22Rv1 (cell line): ENCODE results near the gene TBL2.
"Not testable (repeated sequence)": the region's sequence is repeated elsewhere in the genome, so short reads cannot be mapped to it uniquely, and the experiment has no call there.

Experiments
- H3K27ac ChIP-seq: fragments of 450-650 bp; 2 replicates; pipeline ENCODE4 v1.5.1; 2017
- CTCF ChIP-seq: fragments of 450-650 bp; IDR thresholded peaks from 2 replicates; pipeline ENCODE4 v1.5.1; 2017; ENCODE audit warnings: mild to moderate bottlenecking
- ZFX ChIP-seq: fragments of 450-650 bp; IDR thresholded peaks from 2 replicates; pipeline ENCODE4 v1.6.1; 2017; ENCODE audit warnings: antibody characterized with exemption, borderline replicate concordance

Gene TBL2

DNA sequence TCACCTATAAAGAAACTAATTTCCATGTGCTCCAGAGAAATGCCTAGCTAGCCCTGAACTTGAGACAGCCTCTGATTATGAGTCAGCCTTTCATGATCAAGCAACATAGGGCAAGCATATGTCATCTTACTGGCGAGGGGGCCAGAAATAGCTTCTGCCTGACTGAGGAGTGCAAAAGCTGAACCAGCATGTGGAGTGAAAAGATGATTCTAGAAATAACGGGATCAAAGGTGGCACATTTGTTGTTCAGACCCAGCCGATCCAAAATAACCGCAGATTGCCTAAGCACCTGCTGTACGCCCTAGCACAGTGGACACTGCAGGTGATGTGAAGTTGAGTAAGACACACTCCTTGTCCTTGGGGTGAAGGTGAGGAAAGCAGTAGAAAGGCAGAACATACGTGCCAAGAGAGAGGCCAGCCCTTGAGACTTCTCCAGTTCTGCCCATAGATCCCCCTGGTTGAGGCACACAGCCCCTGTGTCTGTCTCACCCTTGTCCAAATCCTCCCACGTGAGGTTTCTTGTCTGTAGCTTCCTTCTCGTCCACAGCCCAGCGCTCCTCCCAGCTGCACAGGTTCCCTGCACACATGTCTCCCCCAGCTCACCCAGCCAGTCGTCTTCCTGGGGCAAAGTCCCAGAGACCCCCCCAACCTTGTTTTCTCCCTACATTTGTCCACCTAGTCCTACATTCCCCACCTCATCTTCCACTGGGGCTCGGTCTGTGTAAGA is 18.1 kb downstream of the TBL2 start:
- no peak overlapping the region for H3K27ac ChIP-seq
- TF ChIP-seq CTCF (no peak), ZFX (no peak)

DNA sequence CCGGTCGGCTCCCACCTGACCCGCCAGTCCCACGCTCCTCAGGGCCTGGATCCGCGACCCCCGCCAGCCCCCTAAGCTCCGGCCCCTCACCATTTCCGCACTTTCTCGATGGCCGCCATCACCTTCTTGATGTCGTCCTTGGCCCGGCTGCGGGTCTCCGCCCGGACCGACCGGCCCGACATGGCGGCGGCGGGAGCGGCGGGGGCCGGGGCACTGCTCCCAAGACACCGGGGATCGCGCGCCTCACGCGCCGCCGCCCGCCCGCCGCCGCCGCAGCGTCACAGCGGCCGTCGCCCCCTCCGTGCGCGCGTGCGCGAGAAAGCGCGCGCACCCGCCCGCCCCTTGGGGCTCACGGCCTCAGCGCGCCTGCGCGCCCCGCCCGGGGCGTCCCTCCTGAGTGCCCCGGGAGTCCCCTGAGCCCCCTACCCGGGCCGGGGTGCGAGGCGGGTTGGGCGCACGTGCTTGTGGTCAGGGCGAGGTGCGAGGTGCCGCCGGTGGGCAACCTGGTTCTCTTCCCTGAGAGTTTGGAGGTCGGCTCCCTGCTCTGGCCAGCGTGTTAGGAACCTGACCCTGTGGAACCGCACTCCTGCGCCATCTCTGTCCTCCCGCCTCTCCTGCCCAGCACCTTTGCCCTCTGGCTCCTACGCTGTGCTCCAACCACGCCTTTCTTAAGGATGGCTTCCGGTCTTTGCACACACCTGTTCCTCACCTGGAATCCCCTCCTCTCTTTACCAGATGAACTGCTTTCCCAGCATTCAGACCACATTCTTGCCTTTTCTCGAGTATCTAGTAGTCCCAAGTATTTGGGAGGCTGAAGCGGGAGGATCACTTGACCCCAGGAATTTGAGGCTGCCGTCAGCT is 20.8 kb downstream of the TBL2 start, which contains the start of gene BCL7B:
Gene BCL7B (minus strand): TSS at position 294 of the 861 bp plus-strand sequence. CDS start 112 bp downstream, at position 182.
- H3K27ac ChIP-seq: peak within 1 kb of the TSS; percentile 99
- no peak for TF ChIP-seq ZFX
- TF ChIP-seq CTCF: no peak

- H3K27ac ChIP-seq: peak overlapping the region; percentile 99
- TF ChIP-seq CTCF (no peak), ZFX (no peak)
Measured at GRCh38 chr7:73557108-73557396, 21.3 kb downstream of the TBL2 start.

- peak overlapping the region; percentile 99 for H3K27ac ChIP-seq
- TF ChIP-seq CTCF (no peak), ZFX (no peak)
Measured at GRCh38 chr7:73556208-73557107, 21.9 kb downstream of the TBL2 start.

DNA sequence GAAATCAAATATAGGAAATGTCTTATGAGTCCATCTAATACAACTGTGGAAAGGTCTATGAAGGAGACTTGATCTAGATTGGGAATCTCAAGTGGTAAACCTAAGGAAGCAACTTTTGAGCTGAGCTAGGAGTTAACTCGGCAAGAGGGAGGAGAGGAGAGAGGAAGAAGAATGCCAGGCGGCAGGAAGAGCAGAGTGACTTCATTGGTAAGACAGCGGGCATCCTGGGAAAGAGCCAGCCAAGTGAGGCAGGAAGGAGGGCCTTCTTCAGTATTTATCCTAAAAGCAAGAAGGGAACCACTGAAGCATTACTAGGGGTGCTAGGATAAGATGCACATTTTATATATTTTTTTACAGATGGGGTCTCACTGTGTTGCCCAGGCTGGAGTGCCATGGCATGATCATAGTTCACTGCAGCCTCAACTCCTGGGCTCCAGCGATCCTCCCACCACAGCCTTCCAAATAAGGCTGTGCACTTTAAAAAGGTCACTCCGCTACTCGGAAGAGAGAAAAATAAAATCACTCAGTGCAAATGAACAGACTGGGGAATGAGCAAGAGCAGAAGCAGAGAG is 22.9 kb downstream of the TBL2 start:
- TF ChIP-seq ZFX: no peak
- no peak for TF ChIP-seq CTCF
- peak overlapping the region; percentile 99 for H3K27ac ChIP-seq

DNA sequence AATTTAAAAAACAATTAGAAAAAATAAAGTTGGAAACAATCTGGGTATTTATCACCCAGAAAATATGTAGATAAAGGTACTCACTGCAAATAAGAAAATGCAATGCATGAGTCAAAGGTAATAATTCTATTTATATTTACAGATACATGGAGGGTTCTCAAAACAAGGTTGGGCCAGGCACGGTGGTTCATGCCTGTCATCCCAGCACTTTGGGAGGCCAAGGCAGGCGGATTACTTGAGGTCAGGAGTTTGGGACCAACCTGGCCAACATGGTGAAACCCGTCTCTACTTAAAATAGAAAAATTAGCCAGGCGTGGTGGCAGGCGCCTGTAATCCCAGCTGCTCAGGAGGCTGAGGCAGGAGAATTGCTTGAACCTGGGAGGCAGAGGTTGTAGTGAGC is 28.3 kb downstream of the TBL2 start:
- H3K27ac ChIP-seq: not testable (repeated sequence)

DNA sequence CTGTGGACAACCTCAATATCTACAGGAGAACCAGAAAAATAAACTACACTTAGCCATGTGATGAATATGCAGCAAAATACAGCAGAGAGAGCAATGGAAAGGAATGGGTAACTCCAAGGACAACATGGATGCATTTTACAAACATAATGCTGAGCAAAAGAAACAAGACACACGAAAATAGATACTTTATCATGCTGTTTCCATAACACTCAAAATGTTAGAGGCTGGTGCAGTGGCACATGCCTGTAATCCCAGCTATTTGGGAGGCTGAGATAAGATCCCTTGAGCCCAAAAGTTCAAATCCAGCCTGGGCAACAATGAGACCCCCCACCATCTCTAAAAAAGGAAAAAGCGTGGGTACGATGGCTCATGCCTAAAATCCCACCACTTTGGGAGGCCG is 29.2 kb downstream of the TBL2 start:
- TF ChIP-seq ZFX (no peak), CTCF (no peak)

More for the DNA sequence above, 29.2 kb downstream of the TBL2 start:
- no peak overlapping the region for H3K27ac ChIP-seq
